C4-2B (cell line): ENCODE results near the gene HCST.

Source experiments
- H3K27ac ChIP-seq: fragments of 450-650 bp; 2 replicates; pipeline ENCODE4 v1.5.1; 2017
- CTCF ChIP-seq: fragments of 450-650 bp; conservative IDR thresholded peaks from 2 replicates; pipeline ENCODE4 v1.5.1; 2017; ENCODE audit warnings: mild to moderate bottlenecking
- ZFX ChIP-seq: fragments of 450-650 bp; IDR thresholded peaks from 2 replicates; pipeline ENCODE4 v1.6.1; 2017

Gene HCST

DNA sequence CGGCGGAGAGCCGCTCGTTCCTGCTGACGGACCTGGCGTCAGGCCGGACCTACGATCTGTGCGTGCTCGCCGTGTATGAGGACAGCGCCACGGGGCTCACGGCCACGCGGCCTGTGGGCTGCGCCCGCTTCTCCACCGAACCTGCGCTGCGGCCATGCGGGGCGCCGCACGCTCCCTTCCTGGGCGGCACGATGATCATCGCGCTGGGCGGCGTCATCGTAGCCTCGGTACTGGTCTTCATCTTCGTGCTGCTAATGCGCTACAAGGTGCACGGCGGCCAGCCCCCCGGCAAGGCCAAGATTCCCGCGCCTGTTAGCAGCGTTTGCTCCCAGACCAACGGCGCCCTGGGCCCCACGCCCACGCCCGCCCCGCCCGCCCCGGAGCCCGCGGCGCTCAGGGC, 42.2 kb downstream of the HCST start:
- TF ChIP-seq CTCF (no peak), ZFX (no peak)
- H3K27ac ChIP-seq: no peak overlapping the region

DNA sequence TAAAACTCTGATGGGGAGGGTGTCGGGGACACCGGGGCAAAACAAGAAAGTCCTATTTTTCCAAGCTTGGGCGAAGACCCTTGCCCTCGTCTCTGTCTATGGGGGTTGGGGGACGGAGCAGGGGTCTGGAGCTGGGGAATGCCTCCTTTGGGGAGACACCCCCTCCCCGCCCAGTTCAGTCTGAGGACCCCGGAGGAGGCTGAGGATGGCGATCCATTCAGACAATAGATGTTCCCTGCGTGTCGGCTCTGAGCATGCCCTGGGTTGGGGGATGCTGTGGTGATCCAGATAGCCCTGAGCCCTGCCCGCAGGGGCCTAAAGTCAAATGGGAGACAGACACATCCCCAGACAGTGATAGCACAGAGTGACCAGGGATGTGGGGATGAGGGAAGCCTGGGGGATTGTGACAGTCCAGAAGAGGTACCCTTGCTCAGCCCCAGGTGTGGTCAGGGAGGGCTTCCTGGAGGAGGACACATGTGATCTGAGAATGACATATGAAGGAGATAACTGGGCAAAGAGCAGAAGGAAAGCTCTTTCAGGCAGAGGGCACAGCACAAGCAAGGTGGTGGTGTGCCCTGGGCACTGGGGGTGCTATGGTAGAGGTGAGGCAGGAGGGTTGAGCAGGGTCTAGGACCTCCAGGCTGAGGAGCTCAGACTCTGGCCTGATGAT, 42.9 kb downstream of the HCST start:
- H3K27ac ChIP-seq: no peak overlapping the region
- TF ChIP-seq ZFX (no peak), CTCF (no peak)

DNA sequence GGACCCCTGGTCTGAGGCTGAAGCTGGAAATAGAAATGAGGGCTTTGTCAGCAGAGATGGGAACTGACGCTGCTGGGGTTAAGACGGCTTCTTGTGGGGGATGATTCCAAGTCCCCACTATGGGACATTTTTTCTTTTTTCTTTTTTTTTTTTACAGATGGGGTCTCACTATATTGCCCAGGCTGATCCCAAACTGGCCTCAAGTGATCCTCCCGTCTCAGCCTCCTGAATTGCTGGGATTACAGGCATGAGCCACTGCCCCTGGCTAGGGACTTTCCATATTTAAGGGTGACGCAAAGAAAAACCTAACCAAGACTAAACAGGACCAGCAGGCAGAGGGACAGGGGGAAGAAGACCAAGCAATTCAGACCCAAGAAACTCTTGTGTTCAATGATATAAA, 43.9 kb downstream of the HCST start:
- no peak overlapping the region for H3K27ac ChIP-seq
- TF ChIP-seq ZFX (no peak), CTCF (no peak)

GRCh38 chr19:35949131-35949530, 46.8 kb downstream of the HCST start:
- H3K27ac ChIP-seq: no peak overlapping the region
- TF ChIP-seq CTCF (no peak), ZFX (no peak)
